Stimulated activated CD8-positive, alpha-beta memory T cell treated with anti-CD3 and anti-CD28 coated beads, Interleukin-4, amount 100 ng/mL, for 1 hour (primary cell): ENCODE data around the gene BORCS6.
"Not testable (repeated sequence)": the region's sequence is repeated elsewhere in the genome, so short reads cannot be mapped to it uniquely, and the experiment has no call there.

ENCODE experiments used
- DNase-seq, 2 donors: peaks; one replicate each; pipeline ENCODE4 v3.0.0-alpha.2; 2020; ENCODE audit warnings: low read depth in 2 of 2, low spot score in 1 of 2

The BORCS6 gene

GRCh38 chr17:8189711-8190477, at the start of gene BORCS6:
Gene BORCS6 (minus strand): TSS chr17:8190180. CDS start chr17:8190140, 40 bp downstream.
- DNase-seq, result peak; percentile 84 to 91

DNA sequence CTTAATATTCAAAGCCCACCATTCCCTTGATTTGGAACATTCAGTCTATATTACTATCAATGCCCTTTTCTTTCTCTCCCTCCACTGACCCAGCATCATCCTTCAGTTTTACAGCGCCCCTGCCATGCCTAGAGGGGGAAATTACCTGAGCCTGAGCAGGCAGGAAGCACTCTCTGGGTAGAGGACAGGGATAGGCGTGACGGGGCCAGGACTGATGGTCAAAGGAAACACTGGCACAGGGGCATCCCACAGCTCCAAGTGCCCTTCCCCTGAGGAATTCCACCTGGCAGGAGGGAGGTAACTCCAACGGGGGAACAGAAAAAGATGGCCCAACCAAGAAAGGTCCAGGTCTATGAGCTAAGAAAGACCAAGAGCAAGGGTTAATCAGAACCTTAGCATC, 47.9 kb upstream of the BORCS6 start:
- no peak for DNase-seq

DNA sequence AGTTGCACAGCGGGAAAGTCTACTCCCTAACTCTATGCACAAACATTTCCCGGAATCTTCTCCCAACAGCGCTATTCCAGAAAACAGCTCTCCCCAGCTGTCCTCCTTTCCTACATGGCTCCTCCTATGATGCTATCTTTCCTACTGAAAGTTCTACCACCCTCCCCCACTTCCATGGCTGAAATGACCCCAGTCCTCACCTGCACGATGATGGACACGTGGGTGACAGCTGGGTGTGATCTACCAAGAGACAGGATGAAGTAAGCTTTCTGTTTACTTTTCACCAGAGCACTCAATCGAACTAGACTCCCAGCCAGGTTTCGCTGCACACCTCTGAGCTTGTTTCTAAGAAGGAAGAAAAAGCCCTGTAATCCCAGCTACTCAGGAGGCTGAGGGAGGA, 47.2 kb upstream of the BORCS6 start:
- DNase-seq, result no peak

DNA sequence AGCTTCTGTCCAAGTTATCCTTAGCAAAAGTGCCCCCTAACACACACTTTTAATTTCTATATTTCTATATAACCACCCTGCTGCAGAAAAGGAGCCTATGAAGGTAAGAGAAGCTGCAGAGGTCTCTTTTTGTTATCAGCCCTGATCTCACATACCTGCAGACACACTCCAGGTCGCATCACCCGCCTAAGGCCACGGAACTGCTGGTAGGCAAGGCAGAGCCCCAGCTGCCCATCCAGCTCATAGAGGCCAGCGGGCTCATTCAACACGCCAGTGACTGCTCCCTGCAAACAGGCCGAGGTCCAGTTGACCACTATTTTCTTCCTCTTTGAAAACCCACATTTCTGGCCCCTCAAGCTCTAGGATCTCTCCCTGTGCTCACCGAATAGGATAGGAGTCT, 45.7 kb upstream of the BORCS6 start:
- DNase-seq, result no peak

GRCh38 chr17:8234361-8235270, 44.6 kb upstream of the BORCS6 start:
- DNase-seq, result no peak

DNA sequence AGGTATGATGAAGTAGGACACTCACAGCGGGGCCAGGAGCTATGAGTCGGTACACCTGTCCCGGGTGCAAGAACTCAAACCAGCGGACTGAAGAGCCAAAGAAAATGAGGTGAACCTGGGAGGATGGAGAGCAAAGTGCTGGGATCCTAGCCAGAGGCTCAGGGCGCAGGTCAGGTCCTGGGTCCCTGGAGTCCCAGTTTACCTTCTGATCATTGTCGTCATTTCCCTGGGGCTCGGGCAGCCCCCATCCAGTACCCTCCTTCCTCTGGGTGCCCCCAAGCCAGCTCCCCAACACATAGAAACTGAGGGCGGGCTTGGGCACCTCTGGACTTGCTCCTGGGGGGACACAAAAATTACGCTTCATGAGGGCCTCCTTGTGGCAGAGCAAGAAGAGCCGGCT, 41.7 kb upstream of the BORCS6 start:
- DNase-seq, result no peak

- DNase-seq, result no peak
Measured at GRCh38 chr17:8227238-8227581, 37.2 kb upstream of the BORCS6 start.

DNA sequence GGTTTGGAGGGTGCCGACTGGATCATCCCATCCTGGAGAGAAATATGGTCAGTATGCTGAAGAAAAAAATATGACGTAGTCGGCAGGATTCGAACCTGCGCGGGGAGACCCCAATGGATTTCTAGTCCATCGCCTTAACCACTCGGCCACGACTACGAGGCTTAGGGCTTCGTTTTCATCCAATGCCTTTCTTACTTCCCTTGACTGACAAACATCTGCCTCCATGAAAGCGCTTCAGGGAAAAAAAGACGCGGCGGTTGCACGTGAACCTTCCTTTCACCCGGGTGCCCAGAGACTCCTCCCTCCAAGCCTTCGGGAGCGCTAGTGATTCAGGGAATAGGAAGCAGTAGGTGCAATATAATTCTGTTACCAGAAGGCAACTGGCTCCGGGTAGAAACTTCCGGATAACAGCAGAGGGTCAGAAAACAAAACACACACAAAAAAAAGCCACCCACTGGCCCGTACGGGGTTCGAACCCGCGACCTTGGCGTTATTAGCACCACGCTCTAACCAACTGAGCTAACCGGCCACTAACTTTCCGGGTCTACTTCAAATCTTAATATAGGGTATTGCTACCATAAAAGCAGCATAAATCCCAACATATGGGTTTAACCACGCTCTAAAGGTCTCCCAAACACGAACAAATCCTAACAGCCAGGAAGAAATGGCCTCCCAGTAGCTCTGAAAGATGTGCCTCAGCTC, 36.7 kb upstream of the BORCS6 start:
- no peak for DNase-seq

GRCh38 chr17:8225813-8226535, 36.0 kb upstream of the BORCS6 start:
- DNase-seq, result peak in 1 of 2 donors; percentile 28

DNA sequence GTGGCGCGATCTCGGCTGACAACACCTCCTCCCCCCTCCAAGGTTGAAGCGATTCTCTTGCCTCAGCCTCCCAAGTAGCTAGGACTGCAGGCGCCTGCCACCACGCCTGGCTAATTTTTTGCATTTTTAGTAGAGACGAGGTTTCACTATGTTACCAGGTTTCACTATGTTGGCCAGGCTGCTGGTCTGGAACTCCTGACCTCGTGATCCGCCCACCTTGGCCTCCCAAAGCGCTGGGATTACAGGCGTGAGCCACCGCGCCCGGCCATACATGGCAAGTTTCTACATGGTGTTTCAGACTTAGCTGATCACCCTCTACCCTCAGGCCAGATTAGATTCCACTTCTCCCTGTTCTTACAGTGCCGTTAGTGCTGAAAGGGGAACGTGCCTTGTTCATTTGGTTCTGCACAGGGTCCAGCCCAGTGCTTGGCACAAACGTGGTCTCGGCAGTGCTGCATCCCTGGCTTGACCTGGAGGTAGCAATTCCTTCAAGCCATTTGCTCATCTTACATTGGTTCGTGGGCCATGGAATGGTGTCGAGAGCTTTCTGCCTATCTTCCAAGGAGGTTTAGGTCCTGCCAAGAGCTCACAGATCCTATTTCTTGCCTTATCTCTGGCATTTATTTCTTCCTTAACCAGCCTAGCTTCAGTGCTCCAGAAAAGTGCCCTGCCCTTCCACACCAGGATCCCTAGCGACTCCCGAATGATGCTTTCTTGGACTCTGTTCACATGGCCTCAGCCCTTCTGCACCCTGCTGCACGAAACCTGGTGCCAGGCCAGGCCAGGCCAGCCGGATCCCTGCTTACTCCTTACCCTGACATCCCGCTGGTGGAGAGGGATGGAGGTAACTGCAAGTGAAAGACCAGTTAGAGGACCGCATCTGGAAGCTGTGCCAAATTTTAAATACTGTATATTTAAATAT, 35.2 kb upstream of the BORCS6 start:
- DNase-seq, result no peak

- DNase-seq, result no peak
Measured at GRCh38 chr17:8223356-8224126, 33.6 kb upstream of the BORCS6 start.

DNA sequence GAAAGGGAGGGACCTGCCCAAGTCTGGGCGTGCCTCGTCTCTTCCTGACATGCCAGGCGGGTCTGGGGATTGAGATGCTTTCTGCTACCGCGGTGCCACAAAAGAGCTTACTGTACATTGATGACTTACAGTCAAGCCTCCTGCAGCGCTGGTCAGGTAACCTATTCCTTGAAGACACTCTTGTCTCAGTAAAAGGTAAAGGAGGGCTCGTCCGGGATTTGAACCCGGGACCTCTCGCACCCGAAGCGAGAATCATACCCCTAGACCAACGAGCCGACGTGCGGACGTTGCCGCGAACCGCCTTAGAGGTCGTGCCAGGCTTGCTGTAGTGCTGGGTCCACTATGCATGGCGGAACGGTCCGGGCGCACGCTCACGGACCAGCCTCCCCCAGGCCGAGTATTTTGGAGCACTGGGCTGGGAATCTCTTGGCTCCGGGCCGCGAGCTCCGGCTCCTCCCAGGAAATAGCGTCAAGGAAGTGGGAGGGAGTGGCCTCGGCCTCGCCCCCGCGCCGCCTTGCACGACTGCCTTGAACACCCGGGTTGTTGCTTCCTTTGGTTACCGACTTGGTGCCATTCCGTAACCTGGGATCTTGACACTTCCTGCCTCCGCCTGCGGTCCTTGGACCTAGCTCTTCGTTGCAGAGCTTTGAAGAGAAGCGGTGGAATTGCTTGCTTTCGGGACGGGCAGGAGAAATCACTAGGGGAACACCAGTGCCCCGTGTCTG, 32.8 kb upstream of the BORCS6 start:
- DNase-seq, result peak; percentile 85 to 86

DNA sequence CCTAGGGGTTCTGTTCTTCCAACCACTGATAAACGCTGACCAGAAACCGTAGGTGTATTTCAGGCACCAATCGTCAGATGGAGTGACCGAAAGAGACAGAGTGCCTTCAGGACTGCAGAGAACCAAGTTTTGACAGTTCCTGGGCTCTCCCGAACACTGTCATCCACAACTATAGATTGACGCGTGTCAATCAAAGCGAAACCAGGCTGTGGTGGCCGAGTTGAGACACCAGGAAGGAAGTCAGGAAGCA, 32.3 kb upstream of the BORCS6 start:
- DNase-seq, result no peak

GRCh38 chr17:8221663-8222379, 31.8 kb upstream of the BORCS6 start:
- peak; percentile 80 to 84 for DNase-seq

DNA sequence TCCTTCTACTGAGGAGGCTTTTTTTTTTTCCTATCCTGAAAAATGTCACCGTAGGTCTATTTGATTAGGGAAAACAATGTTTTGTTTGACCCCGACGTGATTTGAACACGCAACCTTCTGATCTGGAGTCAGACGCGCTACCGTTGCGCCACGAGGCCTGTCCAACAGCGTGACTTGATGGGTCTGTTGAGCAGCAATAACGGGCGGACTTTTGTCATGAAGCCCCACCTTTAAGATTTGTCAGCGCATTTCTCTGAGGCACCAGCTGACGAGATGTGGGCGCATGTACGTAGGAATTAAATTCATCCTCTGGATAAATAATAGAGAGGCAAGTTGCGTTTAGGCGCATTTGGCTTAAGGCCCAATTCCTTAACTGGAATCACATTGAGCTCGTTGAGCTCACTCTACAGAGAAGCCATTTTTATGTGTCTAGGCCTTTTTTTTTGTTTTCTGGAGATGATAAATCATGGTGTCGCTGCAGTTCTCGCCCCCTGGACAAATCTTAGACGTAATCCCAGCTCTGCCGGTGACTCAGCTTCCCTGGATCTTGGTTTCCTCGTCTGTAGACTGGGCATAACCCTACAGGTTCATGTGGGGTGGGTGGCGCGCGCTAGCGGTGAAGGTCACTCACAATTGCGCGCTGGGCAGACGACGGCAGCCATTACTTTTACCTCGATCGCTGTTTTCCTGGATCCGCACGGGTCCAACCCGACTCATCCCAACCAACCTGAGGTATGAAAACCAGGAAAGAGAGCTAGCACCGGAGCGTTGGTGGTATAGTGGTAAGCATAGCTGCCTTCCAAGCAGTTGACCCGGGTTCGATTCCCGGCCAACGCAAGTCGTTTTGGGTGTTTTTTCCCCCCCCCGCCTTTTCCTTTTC, 31.0 kb upstream of the BORCS6 start:
- peak; percentile 76 to 77 for DNase-seq

GRCh38 chr17:8214000-8214399, 24.0 kb upstream of the BORCS6 start:
- not testable (repeated sequence) for DNase-seq
